HG02798 (cell line): ENCODE measurements around the gene CELA1.

Experiments used
- ATAC-seq: cut with Tn5 transposase; IDR thresholded peaks from one replicate; pipeline ENCODE4 v1.9.1; 2021; ENCODE audit warnings: mild to moderate bottlenecking; ENCODE audit not compliant: unreplicated experiment, poor library complexity

CELA1 gene

DNA sequence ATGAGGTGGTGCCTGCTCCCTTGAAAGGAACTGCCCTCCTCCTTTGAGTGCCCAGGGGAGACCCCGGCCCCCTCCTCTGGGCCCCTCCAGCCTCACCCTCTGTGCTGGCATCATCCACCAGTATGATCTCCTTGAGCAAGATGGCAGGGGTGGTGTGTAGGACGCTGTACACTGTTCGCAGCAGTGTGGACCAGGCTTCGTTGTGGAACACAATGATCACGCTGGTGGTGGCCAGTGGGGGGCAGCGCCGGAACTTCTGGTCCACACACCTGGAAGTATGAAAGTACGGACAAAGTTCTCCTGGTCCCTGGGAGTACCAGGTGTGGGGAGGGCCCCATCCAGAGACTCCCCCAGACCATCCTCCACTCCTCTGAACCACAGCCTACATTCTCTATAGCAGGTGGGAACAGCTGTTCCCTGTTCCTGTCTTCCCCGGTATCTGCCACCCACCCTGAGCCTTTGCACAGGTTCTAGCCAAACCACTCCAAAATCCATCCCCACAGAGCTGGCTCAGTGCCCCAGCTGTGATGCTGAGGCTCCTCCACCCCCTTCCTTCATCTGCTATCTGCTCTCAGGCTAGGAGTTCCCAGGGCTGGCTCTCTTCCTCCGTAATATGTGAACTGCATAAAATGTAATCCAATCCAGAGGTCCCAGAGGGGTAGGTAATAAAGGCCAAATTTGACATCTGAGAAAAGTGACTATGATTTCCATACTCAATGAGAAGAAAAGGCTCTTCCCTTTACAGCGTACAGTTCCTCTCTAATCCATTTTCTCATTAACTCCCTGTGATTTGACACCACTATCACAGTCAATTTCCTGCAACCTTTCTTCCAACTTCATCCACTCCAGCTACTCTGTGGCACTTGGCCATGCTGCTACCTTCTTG, 30.9 kb upstream of the CELA1 start:
- no peak for ATAC-seq

GRCh38 chr12:51374856-51375255, 28.4 kb upstream of the CELA1 start:
- ATAC-seq, result no peak

GRCh38 chr12:51374361-51374760, 27.9 kb upstream of the CELA1 start:
- no peak for ATAC-seq

GRCh38 chr12:51373187-51373586, 26.7 kb upstream of the CELA1 start:
- no peak for ATAC-seq

DNA sequence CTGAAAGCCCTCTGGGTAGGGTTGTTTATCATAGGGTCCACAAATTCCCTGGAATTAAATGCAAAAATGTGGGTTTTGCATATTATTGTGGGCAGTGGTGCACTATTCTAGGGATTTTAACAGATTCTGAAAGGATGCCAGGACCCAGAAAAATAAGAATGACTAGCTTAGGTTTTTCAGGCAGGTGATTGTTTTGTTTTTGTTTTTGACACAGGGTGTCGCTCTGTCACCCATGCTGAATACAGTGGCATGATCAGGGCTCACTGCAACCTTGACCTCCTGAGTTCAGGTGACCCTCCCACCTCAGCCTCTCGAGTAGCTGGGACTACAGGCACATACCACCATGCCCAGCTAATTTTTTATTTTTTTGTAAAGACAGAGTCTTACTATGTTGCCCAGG, 25.5 kb upstream of the CELA1 start:
- no peak for ATAC-seq

DNA sequence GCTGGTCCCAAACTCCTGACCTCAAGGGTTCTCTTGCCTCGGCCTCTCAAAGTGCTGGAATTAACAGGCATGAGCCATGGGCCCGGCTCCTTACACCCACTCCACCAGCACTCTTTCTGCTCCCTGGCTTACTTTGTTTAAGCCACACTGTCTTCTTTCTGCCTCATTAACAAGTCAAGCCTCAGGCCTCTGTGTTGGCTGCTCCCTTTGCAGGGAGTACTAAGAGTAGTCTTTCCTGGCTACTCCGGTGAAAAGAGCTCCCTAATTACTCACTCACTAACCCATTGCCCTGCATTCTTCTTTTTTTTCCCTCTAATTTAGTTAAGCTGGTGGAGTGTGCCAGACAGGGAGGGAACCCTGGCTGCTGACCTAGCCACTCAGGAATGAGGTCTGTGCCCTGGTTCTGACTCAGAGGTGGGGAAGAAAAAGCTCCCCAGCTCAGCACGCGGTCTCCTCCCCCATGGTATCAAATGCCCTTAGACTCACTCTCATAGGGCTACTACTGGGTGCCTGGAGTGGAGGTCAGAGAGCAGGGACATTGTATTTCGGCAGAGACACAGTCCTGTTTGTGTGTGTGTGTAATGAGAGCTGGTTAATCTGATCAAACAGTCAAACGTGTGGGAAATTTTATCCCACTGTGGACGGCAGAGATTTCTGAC, 24.9 kb upstream of the CELA1 start:
- ATAC-seq, result no peak

- ATAC-seq, result no peak
These were observed 24.2 kb upstream of the CELA1 start for GRCh38 chr12:51370667-51371066.

DNA sequence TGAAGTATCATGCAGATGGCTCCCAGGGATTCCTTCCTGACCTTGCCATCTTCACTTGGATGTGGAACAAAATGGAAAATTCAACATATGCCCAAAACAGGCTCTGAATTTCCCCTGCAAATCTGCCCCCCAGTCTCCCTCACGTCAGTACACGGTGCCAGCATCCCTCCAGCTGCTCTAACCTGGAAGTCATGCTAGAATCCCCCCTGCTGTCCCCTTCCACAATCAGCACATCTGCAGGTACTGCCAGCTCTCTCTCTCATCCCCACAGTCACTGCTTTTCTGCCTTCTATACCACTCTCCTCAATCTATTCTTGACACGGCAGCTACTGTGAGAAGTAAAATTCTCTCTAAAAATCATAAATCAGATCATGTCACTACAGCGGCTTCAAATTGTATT, 23.1 kb upstream of the CELA1 start:
- ATAC-seq, result no peak

DNA sequence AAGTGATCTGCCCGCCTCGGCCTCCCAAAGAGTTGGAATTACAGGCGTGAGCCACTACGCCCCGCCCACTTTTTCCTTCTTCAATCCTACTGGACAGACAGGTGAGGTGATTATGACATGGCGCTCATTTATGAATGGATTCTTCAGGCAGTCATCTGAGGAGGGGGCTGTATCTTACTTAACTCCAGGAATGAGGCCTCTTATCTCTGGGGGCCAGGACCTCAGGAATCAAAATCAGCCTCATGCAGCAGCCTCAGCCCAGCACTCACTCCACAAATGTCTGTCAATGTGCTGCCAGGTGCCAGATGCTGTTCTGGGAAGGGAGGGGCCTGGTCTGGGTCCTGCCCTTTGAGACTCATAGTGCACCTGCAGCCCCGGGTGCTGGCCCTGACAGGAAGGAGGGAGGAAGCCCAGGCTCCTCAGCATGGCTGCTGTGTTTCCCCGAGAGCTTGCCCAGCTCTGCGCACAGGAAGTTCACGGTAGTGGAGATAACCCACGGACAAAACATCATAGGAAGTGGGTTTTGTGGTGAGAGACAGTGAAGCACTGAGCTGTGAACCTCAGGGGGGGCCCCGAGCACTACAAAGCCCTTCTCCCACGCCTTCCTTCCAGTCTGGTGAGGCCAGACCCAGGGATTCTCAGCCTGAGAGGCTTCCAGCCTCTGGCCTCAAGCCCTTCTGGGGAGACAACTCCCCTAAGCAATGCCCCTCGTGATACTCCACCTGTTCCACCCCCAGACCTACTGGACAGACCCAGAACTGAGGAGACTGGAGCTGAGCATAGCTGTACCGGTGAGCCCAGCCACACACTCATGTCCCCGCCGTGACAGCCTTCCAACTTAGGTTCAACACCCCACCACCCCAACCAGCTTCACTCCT, 22.4 kb upstream of the CELA1 start:
- peak; percentile 99 for ATAC-seq

GRCh38 chr12:51365276-51365675, 18.8 kb upstream of the CELA1 start:
- ATAC-seq, result no peak

GRCh38 chr12:51364001-51364400, 17.5 kb upstream of the CELA1 start:
- no peak for ATAC-seq

- no peak for ATAC-seq
These were observed 16.4 kb upstream of the CELA1 start for GRCh38 chr12:51362747-51363342.

GRCh38 chr12:51362307-51362706, 15.8 kb upstream of the CELA1 start:
- no peak for ATAC-seq

- no peak for ATAC-seq
These were observed 14.9 kb upstream of the CELA1 start for GRCh38 chr12:51361161-51362016.

GRCh38 chr12:51360315-51360714, 13.8 kb upstream of the CELA1 start:
- ATAC-seq, result no peak

DNA sequence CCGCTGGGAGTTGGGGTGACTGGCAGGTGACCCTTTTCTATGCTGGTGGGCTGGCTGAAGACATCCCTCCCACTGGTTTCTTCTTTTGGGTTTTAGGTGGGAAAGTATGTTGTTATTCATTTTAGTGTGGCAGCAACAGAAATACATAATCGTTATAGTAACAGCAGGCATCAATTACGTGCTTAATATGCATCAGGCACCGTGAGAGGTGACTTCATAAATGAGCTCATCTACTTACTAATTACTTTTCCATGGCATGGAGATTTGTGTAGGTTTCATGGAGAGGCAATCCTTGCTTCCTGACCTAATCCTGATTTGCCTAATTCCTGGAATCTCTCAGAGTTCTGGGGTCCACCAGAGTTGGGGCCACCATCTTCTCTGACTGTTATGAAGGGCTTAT, 13.4 kb upstream of the CELA1 start:
- no peak for ATAC-seq

DNA sequence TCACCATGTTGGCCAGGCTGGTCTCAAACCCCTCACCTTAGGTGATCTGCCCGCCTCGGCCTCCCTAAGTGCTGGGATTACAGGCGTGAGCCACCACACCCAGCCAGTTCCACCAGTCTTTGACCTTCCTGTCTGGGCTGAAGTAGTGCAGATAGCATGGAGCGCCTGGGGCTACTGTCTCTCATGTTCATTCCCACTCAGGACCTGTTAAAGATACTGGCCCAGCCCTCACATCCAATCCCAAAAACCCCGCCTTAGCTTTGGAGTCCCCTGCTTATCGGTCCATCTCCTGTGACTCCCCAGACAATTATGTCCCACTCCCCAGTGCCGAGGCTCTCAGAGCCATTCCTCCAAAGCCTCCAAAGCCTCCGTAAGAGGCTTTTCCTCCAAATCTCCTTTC, 12.0 kb upstream of the CELA1 start:
- no peak for ATAC-seq

DNA sequence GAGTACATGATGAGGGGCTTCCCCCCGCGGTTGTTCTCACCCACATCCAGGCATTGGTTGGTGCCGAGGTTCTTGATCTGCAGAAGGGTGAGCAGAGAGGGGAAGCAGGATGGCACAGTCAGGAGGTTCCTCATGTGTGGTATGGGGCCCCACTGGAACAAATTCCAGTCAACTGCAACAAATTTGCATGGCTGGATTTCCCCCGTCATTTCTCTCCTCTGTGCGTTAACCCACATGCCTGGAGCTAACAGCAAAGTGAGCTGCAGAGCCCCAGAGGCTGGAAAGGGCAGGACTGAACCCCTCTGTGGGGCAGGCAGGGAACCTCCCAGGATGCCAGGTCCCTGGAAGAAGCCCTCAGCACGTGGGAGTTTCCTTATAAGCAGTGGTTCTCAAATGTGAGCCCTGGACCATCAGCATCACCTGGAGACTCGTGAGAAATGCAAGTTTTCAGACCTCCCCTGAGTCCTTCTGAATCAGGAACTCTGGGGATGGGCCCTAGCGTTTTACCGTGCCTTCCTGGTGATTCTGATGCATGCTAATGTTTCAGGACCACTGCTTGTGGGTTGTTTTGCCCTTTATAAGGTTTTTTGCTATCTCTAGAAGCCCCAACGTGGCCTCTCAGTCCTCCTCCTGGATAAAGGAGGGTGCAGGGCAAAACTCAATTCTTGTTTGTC, 11.0 kb upstream of the CELA1 start:
- ATAC-seq, result no peak

GRCh38 chr12:51351913-51352532, 5.5 kb upstream of the CELA1 start:
- ATAC-seq, result no peak
